Cardiac muscle cell (in vitro differentiated cells and primary cell): ENCODE data around the gene SCNN1G. TPM values are rescaled to one million over a fixed set of nuclear protein-coding genes. Genes with fewer than 3 reads are reported as not detected.

Experiments used
- DNase-seq, 2 donors: peaks; one replicate each; pipeline versions ENCODE4 v3.0.0 to v3.0.0-alpha.2; 2010 to 2017; ENCODE audit warnings: low read depth in 1 of 2, low spot score in 1 of 2
- H3K27ac ChIP-seq: fragments of 200-600 bp; sonication (generic); 2 replicates; pipeline ENCODE4 v1.5.1; 2016
- H3K27me3 ChIP-seq: fragments of 200-600 bp; sonication (generic); 2 replicates; pipeline ENCODE4 v1.6.0; 2016; ENCODE audit warnings: control low read depth
- H3K36me3 ChIP-seq: fragments of 200-600 bp; sonication (generic); 2 replicates; pipeline ENCODE4 v1.5.1; 2016; ENCODE audit warnings: control low read depth
- H3K4me1 ChIP-seq: fragments of 200-600 bp; sonication (generic); 2 replicates; pipeline ENCODE4 v1.8.1; 2017; ENCODE audit warnings: low read depth, mild to moderate bottlenecking, mixed run types
- H3K4me3 ChIP-seq: fragments of 200-600 bp; sonication (generic); 2 replicates; pipeline ENCODE4 v1.5.1; 2016; ENCODE audit warnings: mild to moderate bottlenecking
- H3K9me3 ChIP-seq: fragments of 200-600 bp; sonication (generic); 2 replicates; pipeline ENCODE4 v1.5.1; 2017; ENCODE audit warnings: low read depth, mild to moderate bottlenecking, control low read depth
- CTCF ChIP-seq: IDR thresholded peaks from 2 replicates; pipeline ENCODE4 v1.5.1; 2012; ENCODE audit warnings: low read depth, mild to moderate bottlenecking, low read length
- polyA plus RNA-seq: library from polyadenylated mRNA; unstranded; fragments of >200 nt; fragmentation: Nextera tagmentation; extraction: Ambion mirVana; gene quantifications from 2 replicates; pipeline ENCODE4 v1.2.1, GENCODE V29; 2016
- total RNA-seq: library from RNA; depleted of rRNA; stranded (reverse); fragments of >200 nt; gene quantifications from 2 replicates; pipeline ENCODE4 v1.2.3, GENCODE V29; 2016

Gene SCNN1G
- total and polyA plus RNA-seq, 2 experiments from 2014 or later: not detected

- DNase-seq: no peak
- H3K36me3 ChIP-seq: no peaks in the 10 kb centered on the region
- peaks cover 3% of the 10 kb centered on the region for H3K27me3 ChIP-seq
- no peak for TF ChIP-seq CTCF
- H3K4me1 ChIP-seq: no peaks in the 10 kb centered on the region
- no peak overlapping the region for H3K27ac ChIP-seq
- H3K9me3 ChIP-seq: no peaks in the 10 kb centered on the region
- no peak overlapping the region for H3K4me3 ChIP-seq
Observed at GRCh38 chr16:23194497-23195221, 12.1 kb downstream of the SCNN1G start.

- Histone ChIP-seq H3K36me3 (no peaks in the 10 kb centered on the region), H3K4me1 (no peaks in the 10 kb centered on the region), H3K4me3 (no peak overlapping the region), H3K9me3 (no peaks in the 10 kb centered on the region), H3K27me3 (peaks cover 3% of the 10 kb centered on the region), H3K27ac (no peak overlapping the region)
- TF ChIP-seq CTCF: no peak
- no peak for DNase-seq
Observed at GRCh38 chr16:23195366-23195978, 12.9 kb downstream of the SCNN1G start.

- Histone ChIP-seq H3K36me3 (no peaks in the 10 kb centered on the region), H3K4me3 (no peak overlapping the region), H3K27ac (no peak overlapping the region), H3K4me1 (no peaks in the 10 kb centered on the region), H3K9me3 (no peaks in the 10 kb centered on the region), H3K27me3 (peaks cover 3% of the 10 kb centered on the region)
- no peak for TF ChIP-seq CTCF
- no peak for DNase-seq
Observed at GRCh38 chr16:23196539-23196938, 14.0 kb downstream of the SCNN1G start.

GRCh38 chr16:23202166-23202565 lies 19.6 kb downstream of the SCNN1G start:
- DNase-seq: no peak
- no peak for TF ChIP-seq CTCF
- no peaks in the 10 kb centered on the region for H3K36me3 ChIP-seq
- no peak overlapping the region for H3K4me3 ChIP-seq
- H3K27me3 ChIP-seq: no peaks in the 10 kb centered on the region
- H3K9me3 ChIP-seq: no peaks in the 10 kb centered on the region
- no peak overlapping the region for H3K27ac ChIP-seq
- H3K4me1 ChIP-seq: no peaks in the 10 kb centered on the region

GRCh38 chr16:23206986-23207385 lies 24.4 kb downstream of the SCNN1G start:
- Histone ChIP-seq H3K27ac (no peak overlapping the region), H3K9me3 (no peaks in the 10 kb centered on the region)

More at GRCh38 chr16:23206986-23207385, 24.4 kb downstream of the SCNN1G start:
- no peak for TF ChIP-seq CTCF
- no peak overlapping the region for H3K4me3 ChIP-seq
- DNase-seq: no peak
- no peaks in the 10 kb centered on the region for H3K36me3 ChIP-seq
- H3K4me1 ChIP-seq: no peaks in the 10 kb centered on the region
- no peaks in the 10 kb centered on the region for H3K27me3 ChIP-seq
